ENCODE data around the gene SDSL.

DNA sequence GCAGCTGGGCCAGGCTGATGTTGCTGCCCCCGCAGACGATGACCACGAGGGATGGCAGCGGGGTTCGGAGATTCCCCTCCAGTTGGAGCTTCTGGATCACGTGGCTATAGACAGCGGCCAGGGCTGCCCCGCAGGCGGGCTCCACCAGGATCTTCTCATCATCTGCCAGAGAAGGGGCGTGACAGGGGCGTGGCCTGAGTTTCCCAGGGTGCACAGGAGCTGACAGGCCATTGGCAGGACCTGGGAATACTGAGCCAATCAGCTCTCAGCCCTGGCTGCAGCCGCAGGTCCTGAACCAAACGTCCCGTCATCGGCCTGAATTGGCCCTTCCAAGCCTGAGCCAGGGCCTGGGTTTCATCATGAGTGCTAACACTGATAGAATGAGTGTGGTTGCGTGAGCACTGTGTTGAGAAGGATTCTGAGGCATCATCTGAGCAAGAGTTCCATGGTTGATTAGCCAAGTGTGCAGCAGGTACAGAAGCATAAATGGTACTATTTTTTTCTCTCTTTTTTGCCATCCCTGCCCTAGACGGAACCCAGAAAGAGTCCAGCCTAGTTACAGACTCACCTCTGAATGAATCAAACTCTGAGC, 29.1 kb upstream of the SDSL start:
- TF ChIP-seq, protein P1, sequence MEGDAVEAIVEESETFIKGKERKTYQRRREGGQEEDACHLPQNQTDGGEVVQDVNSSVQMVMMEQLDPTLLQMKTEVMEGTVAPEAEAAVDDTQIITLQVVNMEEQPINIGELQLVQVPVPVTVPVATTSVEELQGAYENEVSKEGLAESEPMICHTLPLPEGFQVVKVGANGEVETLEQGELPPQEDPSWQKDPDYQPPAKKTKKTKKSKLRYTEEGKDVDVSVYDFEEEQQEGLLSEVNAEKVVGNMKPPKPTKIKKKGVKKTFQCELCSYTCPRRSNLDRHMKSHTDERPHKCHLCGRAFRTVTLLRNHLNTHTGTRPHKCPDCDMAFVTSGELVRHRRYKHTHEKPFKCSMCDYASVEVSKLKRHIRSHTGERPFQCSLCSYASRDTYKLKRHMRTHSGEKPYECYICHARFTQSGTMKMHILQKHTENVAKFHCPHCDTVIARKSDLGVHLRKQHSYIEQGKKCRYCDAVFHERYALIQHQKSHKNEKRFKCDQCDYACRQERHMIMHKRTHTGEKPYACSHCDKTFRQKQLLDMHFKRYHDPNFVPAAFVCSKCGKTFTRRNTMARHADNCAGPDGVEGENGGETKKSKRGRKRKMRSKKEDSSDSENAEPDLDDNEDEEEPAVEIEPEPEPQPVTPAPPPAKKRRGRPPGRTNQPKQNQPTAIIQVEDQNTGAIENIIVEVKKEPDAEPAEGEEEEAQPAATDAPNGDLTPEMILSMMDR (IDR thresholded peaks at IDR 0.05 in 4 of 5, conservative IDR thresholded peaks at IDR 0.05 in 1 of 5): no peak
- TF ChIP-seq POLR2A (IDR thresholded peaks at IDR 0.05): no peak

Data from gastrocnemius medialis (tissue), 4 donors.